Upper lobe of right lung (tissue), 1 donor: ENCODE measurements around the gene CYP26B1. TPM values are rescaled to one million over a fixed set of nuclear protein-coding genes. Genes with fewer than 3 reads are reported as not detected.

Experiments
- ATAC-seq: fragments of 200-7000 bp; cut with Tn5 transposase; one replicate; pipeline ENCODE4 v1.9.1; 2020; ENCODE audit warnings: mild to moderate bottlenecking, moderate library complexity
- DNase-seq: peaks from one replicate; pipeline ENCODE4 v3.0.0-alpha.2; 2020
- H3K27ac ChIP-seq: fragments of 200-600 bp; one replicate; pipeline ENCODE4 v1.8.0; 2022
- H3K27me3 ChIP-seq: fragments of 200-600 bp; one replicate; pipeline ENCODE4 v1.8.0; 2022; ENCODE audit warnings: mild to moderate bottlenecking
- H3K36me3 ChIP-seq: fragments of 200-600 bp; one replicate; pipeline ENCODE4 v1.8.0; 2022
- H3K4me1 ChIP-seq: fragments of 200-600 bp; one replicate; pipeline ENCODE4 v1.8.0; 2022
- H3K4me3 ChIP-seq: fragments of 200-600 bp; one replicate; pipeline ENCODE4 v1.8.0; 2022; ENCODE audit warnings: mild to moderate bottlenecking
- H3K9me3 ChIP-seq: fragments of 200-600 bp; one replicate; pipeline ENCODE4 v1.8.0; 2022
- CTCF ChIP-seq: fragments of 200-600 bp; IDR thresholded peaks from one replicate; pipeline ENCODE4 v1.8.0; 2022; ENCODE audit warnings: antibody characterized with exemption
- intact Hi-C: fragments of 100-400 bp; cut with DNase I; formaldehyde crosslinking; loops from one replicate; pipeline ENCODE4 v1.11.0; 2022
- total RNA-seq: library from RNA; stranded (reverse); fragmentation: NEBNext Ultra II Directional; extraction: Animal tissue kit (Norgen Biotek cat#: 25700); gene quantifications from one replicate; pipeline ENCODE4 v1.2.1, GENCODE V29; 2021
- donor health status: DM: no; HTN: yes; CAD: no; lungs with severe emphysema.

Gene CYP26B1
- total RNA-seq, 1 donor from 2014 or later, result 3.8 TPM

DNA sequence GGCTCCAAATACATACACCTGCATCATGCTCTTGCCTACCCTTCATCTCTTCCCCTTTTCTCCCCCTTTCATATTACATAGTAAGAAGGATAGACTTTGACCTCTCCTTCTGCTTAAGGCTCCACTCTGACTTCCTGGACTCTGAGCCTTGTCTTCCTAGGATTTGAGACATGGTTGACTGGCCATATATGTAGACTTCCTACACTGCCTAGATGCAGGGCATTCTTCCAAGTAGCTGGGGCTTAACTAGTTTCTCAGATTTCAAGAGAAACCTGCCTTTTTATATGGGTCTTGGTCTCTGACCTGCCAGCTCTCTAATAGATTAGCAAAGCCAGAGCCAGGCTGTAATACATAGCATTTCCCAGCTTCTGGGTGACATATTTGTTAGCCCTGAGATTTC is 35.4 kb upstream of the CYP26B1 start:
- peaks cover 11% of the 10 kb centered on the region for H3K36me3 ChIP-seq
- no peak overlapping the region for H3K27ac ChIP-seq
- TF ChIP-seq CTCF, result no peak
- no peaks in the 10 kb centered on the region for H3K4me1 ChIP-seq
- no peaks in the 10 kb centered on the region for H3K27me3 ChIP-seq
- intact Hi-C loops, result no loop called here
- no peak for DNase-seq
- H3K9me3 ChIP-seq, result no peaks in the 10 kb centered on the region
- no peak overlapping the region for H3K4me3 ChIP-seq
- no peak for ATAC-seq

GRCh38 chr2:72182547-72182946 is 34.9 kb upstream of the CYP26B1 start:
- H3K4me3 ChIP-seq, result no peak overlapping the region
- DNase-seq (no peak), ATAC-seq (no peak)
- H3K9me3 ChIP-seq, result no peaks in the 10 kb centered on the region
- intact Hi-C loops, result no loop called here
- H3K4me1 ChIP-seq, result no peaks in the 10 kb centered on the region
- no peak overlapping the region for H3K27ac ChIP-seq
- no peak for TF ChIP-seq CTCF
- no peaks in the 10 kb centered on the region for H3K27me3 ChIP-seq
- H3K36me3 ChIP-seq, result peaks cover 12% of the 10 kb centered on the region

GRCh38 chr2:72181616-72182015 is 34.0 kb upstream of the CYP26B1 start:
- no peak overlapping the region for H3K4me3 ChIP-seq
- no peak overlapping the region for H3K27ac ChIP-seq
- H3K27me3 ChIP-seq, result no peaks in the 10 kb centered on the region
- intact Hi-C loops, result no loop called here
- H3K4me1 ChIP-seq, result no peaks in the 10 kb centered on the region
- H3K36me3 ChIP-seq, result peaks cover 12% of the 10 kb centered on the region
- no peaks in the 10 kb centered on the region for H3K9me3 ChIP-seq
- ATAC-seq, result no peak
- DNase-seq, result no peak
- TF ChIP-seq CTCF, result no peak

DNA sequence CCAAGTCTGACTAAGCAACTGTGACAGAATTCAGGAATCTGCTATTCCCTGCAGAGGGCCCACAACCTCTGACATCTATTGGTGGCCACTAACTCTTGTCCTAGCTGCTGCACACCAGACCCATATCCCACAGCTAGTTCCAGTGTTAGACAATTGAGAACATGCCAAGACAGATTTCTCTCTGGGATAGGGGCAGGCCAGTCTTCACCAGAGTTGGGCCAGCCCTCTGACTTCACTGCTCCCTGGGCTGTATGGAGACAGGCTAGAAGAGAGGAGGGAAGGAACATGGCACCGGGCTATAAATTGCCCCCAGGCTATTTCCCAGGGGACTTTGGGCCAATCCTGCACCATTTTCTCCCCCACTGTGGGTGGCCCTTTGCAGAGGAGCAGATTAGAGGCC is 32.7 kb upstream of the CYP26B1 start:
- H3K4me3 ChIP-seq, result no peak overlapping the region
- ATAC-seq (no peak), DNase-seq (no peak)
- no peaks in the 10 kb centered on the region for H3K9me3 ChIP-seq
- intact Hi-C loops, result no loop called here
- H3K27ac ChIP-seq, result no peak overlapping the region
- no peaks in the 10 kb centered on the region for H3K27me3 ChIP-seq
- no peaks in the 10 kb centered on the region for H3K4me1 ChIP-seq
- H3K36me3 ChIP-seq, result peaks cover 12% of the 10 kb centered on the region
- no peak for TF ChIP-seq CTCF

GRCh38 chr2:72178551-72178950 is 30.9 kb upstream of the CYP26B1 start:
- ATAC-seq (no peak), DNase-seq (no peak)
- intact Hi-C loops, result no loop called here
- H3K27ac ChIP-seq, result no peak overlapping the region
- H3K4me1 ChIP-seq, result no peaks in the 10 kb centered on the region
- H3K9me3 ChIP-seq, result no peaks in the 10 kb centered on the region
- no peak for TF ChIP-seq CTCF
- no peaks in the 10 kb centered on the region for H3K27me3 ChIP-seq
- no peak overlapping the region for H3K4me3 ChIP-seq
- H3K36me3 ChIP-seq, result peaks cover 12% of the 10 kb centered on the region

DNA sequence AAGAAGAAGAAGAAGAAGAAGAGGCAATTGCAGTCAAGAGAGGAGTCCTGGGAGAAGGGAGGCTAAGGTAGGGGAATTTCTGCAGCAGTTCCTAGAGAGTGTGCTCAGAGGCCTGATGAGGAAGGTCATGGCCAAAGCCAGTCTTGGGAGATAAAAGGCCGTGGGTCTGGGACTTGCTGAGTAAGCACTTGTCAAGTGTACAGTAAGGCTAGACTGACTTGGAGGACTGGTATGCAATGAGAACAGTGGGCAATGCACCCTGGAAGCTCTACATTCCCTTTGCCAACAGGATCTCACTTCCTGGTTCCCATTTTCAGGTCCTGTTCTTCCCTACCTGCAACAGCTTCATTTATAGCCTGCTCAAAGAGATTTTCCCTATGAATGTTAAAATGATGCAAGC is 28.6 kb upstream of the CYP26B1 start:
- intact Hi-C loops, result no loop called here

More for the DNA sequence above, 28.6 kb upstream of the CYP26B1 start:
- Histone ChIP-seq H3K27me3 (no peaks in the 10 kb centered on the region), H3K27ac (no peak overlapping the region), H3K4me1 (no peaks in the 10 kb centered on the region), H3K36me3 (peaks cover 12% of the 10 kb centered on the region), H3K9me3 (no peaks in the 10 kb centered on the region), H3K4me3 (no peak overlapping the region)
- ATAC-seq (no peak), DNase-seq (no peak)
- TF ChIP-seq CTCF, result no peak
